Calu3 (cell line): Measurements from ENCODE around the gene TMED1. TPM values are rescaled to one million over a fixed set of nuclear protein-coding genes. Genes with fewer than 3 reads are reported as not detected.

Experiments
- BruUV-seq: library from RNA; stranded (reverse); fragments of 400-500 nt; replicated peaks from 2 replicates; lab custom pipeline; 2021; lab: Mats Ljungman, UMichigan
- CTCF ChIA-PET: fragments of 300-600 bp; sonication (Branson Sonifier 250); formaldehyde crosslinking; loops from one replicate; lab custom pipeline; 2022; ENCODE audit warnings: antibody characterized with exemption; lab: Charles Lee
- DNase-seq: peaks from one replicate; pipeline ENCODE4 v3.0.0; 2022
- H3K27ac Mint-ChIP-seq: one replicate; pipeline ENCODE4 v1.8.0; 2022; ENCODE audit warnings: mixed read lengths; ENCODE audit not compliant: unreplicated experiment
- H3K27me3 Mint-ChIP-seq: one replicate; pipeline ENCODE4 v1.8.0; 2022; ENCODE audit warnings: mixed read lengths; ENCODE audit not compliant: unreplicated experiment
- H3K36me3 Mint-ChIP-seq: one replicate; pipeline ENCODE4 v1.8.0; 2022; ENCODE audit warnings: mild to moderate bottlenecking, moderate library complexity, mixed read lengths; ENCODE audit not compliant: insufficient read depth, unreplicated experiment
- H3K4me1 Mint-ChIP-seq: one replicate; pipeline ENCODE4 v1.8.0; 2022; ENCODE audit warnings: mild to moderate bottlenecking, low read depth, mixed read lengths; ENCODE audit not compliant: unreplicated experiment
- H3K4me3 Mint-ChIP-seq: one replicate; pipeline ENCODE4 v1.8.0; 2022; ENCODE audit warnings: mild to moderate bottlenecking, low read depth, moderate library complexity, mixed read lengths; ENCODE audit not compliant: unreplicated experiment
- H3K9me3 Mint-ChIP-seq: one replicate; pipeline ENCODE4 v1.8.0; 2022; ENCODE audit warnings: low read depth, mixed read lengths; ENCODE audit not compliant: unreplicated experiment
- intact Hi-C: fragments of 100-400 bp; cut with micrococcal nuclease; formaldehyde crosslinking; loops from one replicate; pipeline ENCODE4 v1.10.0; 2022; ENCODE audit not compliant: unreplicated experiment
- total RNA-seq: library from RNA; stranded (reverse); gene quantifications from 2 replicates; pipeline ENCODE4 v1.2.3, GENCODE V29; 2022
- TF ChIP-seq, protein P1 (sequence below): fragments of 200-600 bp; IDR thresholded peaks from one replicate; pipeline ENCODE4 v1.8.0; 2022; ENCODE audit warnings: antibody characterized with exemption; ENCODE audit not compliant: unreplicated experiment

Gene TMED1
- total RNA-seq, 1 experiment from 2014 or later, result 20.7 TPM

DNA sequence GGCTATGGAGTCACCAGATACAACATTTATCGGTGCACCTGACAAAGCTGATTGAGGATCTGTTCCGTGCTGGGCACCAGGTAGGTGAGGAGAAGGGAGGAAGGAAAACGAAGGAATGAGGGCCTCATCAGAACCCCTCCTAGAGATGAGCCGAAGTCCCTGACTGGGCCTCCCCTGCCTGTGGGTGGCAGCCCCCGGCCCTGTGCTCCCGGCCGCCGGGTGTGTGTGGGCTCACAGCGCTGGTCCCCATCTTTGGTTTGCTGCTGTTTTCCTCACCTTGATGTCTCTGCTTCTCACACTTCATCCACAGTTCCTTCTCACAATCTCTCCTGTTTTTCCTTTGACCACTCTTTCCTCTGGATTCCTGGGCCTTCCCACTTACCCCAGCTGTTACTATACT lies 32.8 kb downstream of the TMED1 start:
- CTCF ChIA-PET, result no interaction called here
- Mint-ChIP-seq H3K36me3 (peaks cover 20% of the 10 kb centered on the region), H3K4me1 (peaks cover 2% of the 10 kb centered on the region), H3K4me3 (no peak overlapping the region), H3K27ac (no peak overlapping the region), H3K9me3 (peaks cover under 1% of the 10 kb centered on the region), H3K27me3 (no peaks in the 10 kb centered on the region)
- no TSS peak for BruUV-seq
- no peak for DNase-seq
- intact Hi-C loops, result no loop called here
- TF ChIP-seq, protein P1, sequence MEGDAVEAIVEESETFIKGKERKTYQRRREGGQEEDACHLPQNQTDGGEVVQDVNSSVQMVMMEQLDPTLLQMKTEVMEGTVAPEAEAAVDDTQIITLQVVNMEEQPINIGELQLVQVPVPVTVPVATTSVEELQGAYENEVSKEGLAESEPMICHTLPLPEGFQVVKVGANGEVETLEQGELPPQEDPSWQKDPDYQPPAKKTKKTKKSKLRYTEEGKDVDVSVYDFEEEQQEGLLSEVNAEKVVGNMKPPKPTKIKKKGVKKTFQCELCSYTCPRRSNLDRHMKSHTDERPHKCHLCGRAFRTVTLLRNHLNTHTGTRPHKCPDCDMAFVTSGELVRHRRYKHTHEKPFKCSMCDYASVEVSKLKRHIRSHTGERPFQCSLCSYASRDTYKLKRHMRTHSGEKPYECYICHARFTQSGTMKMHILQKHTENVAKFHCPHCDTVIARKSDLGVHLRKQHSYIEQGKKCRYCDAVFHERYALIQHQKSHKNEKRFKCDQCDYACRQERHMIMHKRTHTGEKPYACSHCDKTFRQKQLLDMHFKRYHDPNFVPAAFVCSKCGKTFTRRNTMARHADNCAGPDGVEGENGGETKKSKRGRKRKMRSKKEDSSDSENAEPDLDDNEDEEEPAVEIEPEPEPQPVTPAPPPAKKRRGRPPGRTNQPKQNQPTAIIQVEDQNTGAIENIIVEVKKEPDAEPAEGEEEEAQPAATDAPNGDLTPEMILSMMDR, result no peak

DNA sequence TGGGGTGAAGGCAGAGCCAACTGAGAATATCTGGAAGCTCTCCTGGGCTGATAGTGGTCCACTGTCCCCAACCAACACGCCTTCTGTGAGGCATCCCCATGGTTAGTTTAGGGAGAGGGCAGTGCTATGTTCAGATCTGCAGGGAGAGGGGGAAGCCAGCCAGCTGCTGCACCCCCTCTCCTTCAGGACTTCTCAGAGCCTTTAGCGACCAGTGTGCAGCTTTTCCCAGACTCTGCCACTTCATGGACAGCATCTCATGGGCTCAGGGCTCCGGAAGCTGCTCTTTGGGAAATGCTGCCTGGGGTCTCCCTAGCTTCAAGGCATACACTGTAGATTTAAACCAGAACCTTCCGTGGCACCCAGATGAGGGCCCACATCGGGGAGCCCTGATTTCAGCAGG lies 33.5 kb downstream of the TMED1 start:
- Mint-ChIP-seq H3K4me1 (no peaks in the 10 kb centered on the region), H3K27ac (no peak overlapping the region), H3K9me3 (no peaks in the 10 kb centered on the region), H3K4me3 (no peak overlapping the region), H3K27me3 (no peaks in the 10 kb centered on the region), H3K36me3 (peaks cover 18% of the 10 kb centered on the region)
- DNase-seq, result no peak
- no TSS peak for BruUV-seq
- TF ChIP-seq, protein P1, result no peak
- intact Hi-C loops, result no loop called here
- CTCF ChIA-PET, result no interaction called here

DNA sequence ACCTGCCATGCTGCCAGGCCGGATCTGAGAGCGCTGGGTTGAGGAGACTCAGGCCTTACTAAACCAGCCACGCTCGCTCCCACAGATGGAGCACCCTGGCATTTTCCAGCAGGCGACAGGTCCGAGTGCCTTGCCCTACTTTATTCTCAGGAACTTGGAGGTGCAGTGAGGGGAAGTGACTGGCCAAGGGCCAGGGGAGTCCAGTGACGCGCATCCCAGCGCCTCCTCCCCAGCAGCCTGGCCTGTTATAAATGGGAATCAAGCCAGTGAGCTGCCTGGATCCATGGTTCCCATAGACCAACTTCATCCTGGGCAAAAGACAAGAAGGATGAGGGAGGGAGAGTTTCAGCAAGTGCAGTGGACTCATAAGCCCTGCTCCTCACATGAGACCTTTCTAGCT lies 35.5 kb downstream of the TMED1 start:
- H3K4me3 Mint-ChIP-seq, result no peak overlapping the region
- no peaks in the 10 kb centered on the region for H3K4me1 Mint-ChIP-seq
- H3K36me3 Mint-ChIP-seq, result peaks cover 18% of the 10 kb centered on the region
- H3K9me3 Mint-ChIP-seq, result no peaks in the 10 kb centered on the region
- DNase-seq, result no peak
- BruUV-seq, result no TSS peak
- CTCF ChIA-PET, result no interaction called here
- H3K27ac Mint-ChIP-seq, result no peak overlapping the region
- no peaks in the 10 kb centered on the region for H3K27me3 Mint-ChIP-seq
- intact Hi-C loops, result no loop called here
- TF ChIP-seq, protein P1, result no peak

DNA sequence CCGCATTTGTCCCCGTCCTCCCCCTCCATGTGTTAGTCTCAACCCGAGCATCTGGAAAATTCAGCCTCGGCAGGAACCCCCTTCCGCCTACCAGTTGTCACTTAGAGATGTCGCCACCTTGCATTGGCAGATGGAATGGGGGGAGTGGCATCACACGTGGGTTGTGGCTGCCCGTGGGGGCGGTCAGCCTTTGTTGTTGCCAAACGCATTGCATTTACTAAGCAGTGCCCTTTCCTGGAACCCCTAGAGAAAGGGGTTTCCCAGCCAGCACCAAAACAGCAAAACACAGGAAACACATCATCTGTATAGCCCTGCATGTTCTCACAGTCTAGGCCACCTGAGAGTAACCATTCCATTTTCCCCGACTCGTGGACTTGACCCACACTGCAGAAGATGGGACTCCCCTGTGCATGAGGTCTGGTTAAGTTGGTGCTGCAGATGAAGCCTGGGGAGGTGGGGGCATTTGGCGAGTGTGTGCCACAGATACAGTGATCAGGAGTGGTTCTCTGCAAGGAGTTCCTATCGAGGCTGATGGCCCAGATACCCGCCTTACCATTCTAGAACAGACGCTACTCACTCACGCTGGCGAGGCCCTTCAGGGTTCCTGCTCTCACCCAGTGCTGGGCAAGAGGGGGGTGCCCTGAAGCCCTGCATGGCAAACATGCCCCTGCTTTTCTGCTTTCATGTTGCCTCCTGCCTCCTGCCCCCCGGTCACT lies 38.3 kb downstream of the TMED1 start:
- Mint-ChIP-seq H3K36me3 (peaks cover 14% of the 10 kb centered on the region), H3K27ac (no peak overlapping the region), H3K27me3 (no peaks in the 10 kb centered on the region), H3K4me1 (no peaks in the 10 kb centered on the region), H3K4me3 (no peak overlapping the region), H3K9me3 (no peaks in the 10 kb centered on the region)
- CTCF ChIA-PET, result no interaction called here
- intact Hi-C loops, result no loop called here
- no TSS peak for BruUV-seq
- DNase-seq, result no peak
- TF ChIP-seq, protein P1, result no peak
